HEK293 (cell line): ENCODE measurements around the gene KCNJ15.

Source experiments
- CTCF ChIP-seq: fragments of 450-650 bp; formaldehyde crosslinking; IDR thresholded peaks from 2 replicates; pipeline ENCODE4 v1.5.1; 2016; ENCODE audit warnings: missing biosample characterization, missing genetic modification characterization
- MYNN ChIP-seq: fragments of 450-650 bp; formaldehyde crosslinking; IDR thresholded peaks from 2 replicates; pipeline ENCODE4 v1.5.1; 2016; ENCODE audit warnings: missing biosample characterization, missing genetic modification characterization, borderline replicate concordance
- PATZ1 ChIP-seq: fragments of 450-650 bp; formaldehyde crosslinking; IDR thresholded peaks from 2 replicates; pipeline ENCODE4 v1.5.1; 2016; ENCODE audit warnings: missing biosample characterization, missing genetic modification characterization
- ZNF184 ChIP-seq: fragments of 450-650 bp; IDR thresholded peaks from 2 replicates; pipeline ENCODE4 v1.5.1; 2018; ENCODE audit warnings: missing biosample characterization, mild to moderate bottlenecking, missing genetic modification characterization
- ZNF398 ChIP-seq: fragments of 450-650 bp; formaldehyde crosslinking; IDR thresholded peaks from 2 replicates; pipeline ENCODE4 v1.5.1; 2017; ENCODE audit warnings: missing biosample characterization, missing genetic modification characterization
- ZNF501 ChIP-seq: fragments of 450-650 bp; formaldehyde crosslinking; IDR thresholded peaks from 2 replicates; pipeline ENCODE4 v1.5.1; 2016; ENCODE audit warnings: missing biosample characterization, missing genetic modification characterization
- ZNF513 ChIP-seq: fragments of 450-650 bp; IDR thresholded peaks from 2 replicates; pipeline ENCODE4 v1.5.1; 2018; ENCODE audit warnings: missing biosample characterization, missing genetic modification characterization
- ZNF768 ChIP-seq: fragments of 450-650 bp; formaldehyde crosslinking; IDR thresholded peaks from 2 replicates; pipeline ENCODE4 v1.5.1; 2018; ENCODE audit warnings: missing biosample characterization, mild to moderate bottlenecking, missing genetic modification characterization
- ZNF776 ChIP-seq: fragments of 450-650 bp; formaldehyde crosslinking; IDR thresholded peaks from 2 replicates; pipeline ENCODE4 v1.5.0; 2017; ENCODE audit warnings: missing biosample characterization, missing genetic modification characterization, borderline replicate concordance
- ZNF777 ChIP-seq: fragments of 450-650 bp; formaldehyde crosslinking; IDR thresholded peaks from 2 replicates; pipeline ENCODE4 v1.5.1; 2017; ENCODE audit warnings: missing biosample characterization, missing genetic modification characterization, borderline replicate concordance
- ZNF837 ChIP-seq: fragments of 450-650 bp; formaldehyde crosslinking; IDR thresholded peaks from 2 replicates; pipeline ENCODE4 v1.5.1; 2016; ENCODE audit warnings: missing biosample characterization, missing genetic modification characterization
- TF ChIP-seq, protein P1 (sequence below): fragments of 450-650 bp; formaldehyde crosslinking; IDR thresholded peaks from 2 replicates; pipeline ENCODE4 v1.5.1; 2016; ENCODE audit warnings: missing biosample characterization, missing genetic modification characterization
- TF ChIP-seq, protein P2 (sequence below): fragments of 450-650 bp; formaldehyde crosslinking; IDR thresholded peaks from 2 replicates; pipeline ENCODE4 v1.5.1; 2016; ENCODE audit warnings: missing biosample characterization, missing genetic modification characterization, low read depth

- TF ChIP-seq CTCF (tag by site-specific recombination) (no peak), ZNF501 (tag by site-specific recombination) (no peak), ZNF513 (no peak), ZNF768 (tag by site-specific recombination) (no peak), ZNF777 (tag by site-specific recombination) (no peak), ZNF398 (tag by site-specific recombination) (no peak), MYNN (tag by site-specific recombination) (no peak), PATZ1 (no peak), ZNF776 (tag by site-specific recombination) (no peak), ZNF184 (tag by site-specific recombination) (no peak), ZNF837 (tag by site-specific recombination) (no peak)
- TF ChIP-seq, protein P1, sequence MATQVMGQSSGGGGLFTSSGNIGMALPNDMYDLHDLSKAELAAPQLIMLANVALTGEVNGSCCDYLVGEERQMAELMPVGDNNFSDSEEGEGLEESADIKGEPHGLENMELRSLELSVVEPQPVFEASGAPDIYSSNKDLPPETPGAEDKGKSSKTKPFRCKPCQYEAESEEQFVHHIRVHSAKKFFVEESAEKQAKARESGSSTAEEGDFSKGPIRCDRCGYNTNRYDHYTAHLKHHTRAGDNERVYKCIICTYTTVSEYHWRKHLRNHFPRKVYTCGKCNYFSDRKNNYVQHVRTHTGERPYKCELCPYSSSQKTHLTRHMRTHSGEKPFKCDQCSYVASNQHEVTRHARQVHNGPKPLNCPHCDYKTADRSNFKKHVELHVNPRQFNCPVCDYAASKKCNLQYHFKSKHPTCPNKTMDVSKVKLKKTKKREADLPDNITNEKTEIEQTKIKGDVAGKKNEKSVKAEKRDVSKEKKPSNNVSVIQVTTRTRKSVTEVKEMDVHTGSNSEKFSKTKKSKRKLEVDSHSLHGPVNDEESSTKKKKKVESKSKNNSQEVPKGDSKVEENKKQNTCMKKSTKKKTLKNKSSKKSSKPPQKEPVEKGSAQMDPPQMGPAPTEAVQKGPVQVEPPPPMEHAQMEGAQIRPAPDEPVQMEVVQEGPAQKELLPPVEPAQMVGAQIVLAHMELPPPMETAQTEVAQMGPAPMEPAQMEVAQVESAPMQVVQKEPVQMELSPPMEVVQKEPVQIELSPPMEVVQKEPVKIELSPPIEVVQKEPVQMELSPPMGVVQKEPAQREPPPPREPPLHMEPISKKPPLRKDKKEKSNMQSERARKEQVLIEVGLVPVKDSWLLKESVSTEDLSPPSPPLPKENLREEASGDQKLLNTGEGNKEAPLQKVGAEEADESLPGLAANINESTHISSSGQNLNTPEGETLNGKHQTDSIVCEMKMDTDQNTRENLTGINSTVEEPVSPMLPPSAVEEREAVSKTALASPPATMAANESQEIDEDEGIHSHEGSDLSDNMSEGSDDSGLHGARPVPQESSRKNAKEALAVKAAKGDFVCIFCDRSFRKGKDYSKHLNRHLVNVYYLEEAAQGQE (tag by site-specific recombination): no peak
- TF ChIP-seq, protein P2, sequence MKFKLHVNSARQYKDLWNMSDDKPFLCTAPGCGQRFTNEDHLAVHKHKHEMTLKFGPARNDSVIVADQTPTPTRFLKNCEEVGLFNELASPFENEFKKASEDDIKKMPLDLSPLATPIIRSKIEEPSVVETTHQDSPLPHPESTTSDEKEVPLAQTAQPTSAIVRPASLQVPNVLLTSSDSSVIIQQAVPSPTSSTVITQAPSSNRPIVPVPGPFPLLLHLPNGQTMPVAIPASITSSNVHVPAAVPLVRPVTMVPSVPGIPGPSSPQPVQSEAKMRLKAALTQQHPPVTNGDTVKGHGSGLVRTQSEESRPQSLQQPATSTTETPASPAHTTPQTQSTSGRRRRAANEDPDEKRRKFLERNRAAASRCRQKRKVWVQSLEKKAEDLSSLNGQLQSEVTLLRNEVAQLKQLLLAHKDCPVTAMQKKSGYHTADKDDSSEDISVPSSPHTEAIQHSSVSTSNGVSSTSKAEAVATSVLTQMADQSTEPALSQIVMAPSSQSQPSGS: no peak
Measured at GRCh38 chr21:38306433-38307141, 49.8 kb downstream of the KCNJ15 start.
